Activated CD4-positive, alpha-beta memory T cell treated with anti-CD3 and anti-CD28 coated beads, Interleukin-2, amount 10 ng/mL, durations not matched to agents 7 days and 5 days (primary cell): ENCODE measurements around the gene AQP9. TPM values are rescaled to one million over a fixed set of nuclear protein-coding genes. Genes with fewer than 3 reads are reported as not detected.

Source experiments
- CTCF ChIA-PET: fragments of 350-600 bp; sonication (Branson Sonifier 250); formaldehyde crosslinking; loops from one replicate; lab custom pipeline; 2021; ENCODE audit warnings: antibody characterized with exemption, inconsistent platforms; lab: Charles Lee
- POLR2A ChIA-PET: fragments of 350-600 bp; sonication (Branson Sonifier 250); formaldehyde crosslinking; loops from one replicate; lab custom pipeline; 2021; ENCODE audit warnings: antibody characterized with exemption; lab: Charles Lee
- DNase-seq: peaks from one replicate; pipeline ENCODE4 v3.0.0-alpha.2; 2020
- H3K27ac Mint-ChIP-seq: one replicate; pipeline ENCODE4 v1.8.0; 2021; ENCODE audit warnings: mild to moderate bottlenecking, mixed read lengths
- H3K27me3 Mint-ChIP-seq: one replicate; pipeline ENCODE4 v1.8.0; 2021; ENCODE audit warnings: mixed read lengths
- H3K36me3 Mint-ChIP-seq: one replicate; pipeline ENCODE4 v1.8.0; 2021; ENCODE audit warnings: low read depth, mixed read lengths
- H3K4me1 Mint-ChIP-seq: one replicate; pipeline ENCODE4 v1.8.0; 2021; ENCODE audit warnings: mixed read lengths
- H3K4me3 Mint-ChIP-seq: one replicate; pipeline ENCODE4 v1.8.0; 2021; ENCODE audit warnings: mild to moderate bottlenecking, mixed read lengths
- H3K9me3 Mint-ChIP-seq: one replicate; pipeline ENCODE4 v1.8.0; 2021; ENCODE audit warnings: mixed read lengths
- total RNA-seq, 2 experiments: library from RNA; stranded (reverse); gene quantifications; one replicate each; pipeline ENCODE4 v1.2.3, GENCODE V29; 2021

The AQP9 gene
- total RNA-seq, 2 experiments from 2014 or later: not detected

DNA sequence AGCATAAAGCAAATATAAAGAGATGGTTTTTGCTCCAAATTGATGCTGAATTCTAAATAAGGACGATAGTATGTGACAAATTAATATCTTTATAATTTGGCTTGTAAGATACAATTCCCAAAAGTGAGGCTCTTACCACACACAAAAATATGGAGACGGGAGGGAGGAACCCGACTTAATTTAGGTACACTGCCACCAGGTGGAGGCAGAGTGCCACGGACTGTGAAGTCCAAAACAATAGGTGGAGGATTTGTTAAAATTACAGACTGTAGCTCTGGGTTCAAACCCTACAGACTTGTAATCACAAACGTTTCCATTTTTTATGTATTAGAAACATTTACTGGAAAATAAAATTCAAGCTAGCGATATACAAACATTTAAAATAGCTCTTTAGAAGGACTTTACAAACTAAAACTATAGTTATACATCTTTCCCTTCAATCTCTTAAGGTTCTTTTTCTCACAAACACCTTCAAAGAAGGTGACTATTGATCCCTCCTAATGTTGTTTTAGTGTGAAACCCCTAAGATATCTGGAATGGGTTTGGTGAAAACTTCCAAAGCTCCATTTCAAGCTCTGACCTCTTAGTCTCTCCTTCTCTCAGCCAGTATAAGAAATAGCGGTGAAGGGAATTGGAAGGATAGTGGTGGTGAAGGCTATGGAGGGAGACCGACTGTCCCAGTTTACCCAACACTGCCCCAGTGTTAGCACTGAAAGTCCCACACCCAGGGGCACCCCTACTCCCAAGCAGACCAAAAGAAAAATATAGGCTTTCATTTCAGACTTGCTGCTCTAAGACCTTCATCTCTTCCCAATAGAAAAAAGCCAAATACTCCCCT, 89.7 kb downstream of the AQP9 start:
- Mint-ChIP-seq H3K36me3 (no peaks in the 10 kb centered on the region), H3K27me3 (peaks cover 20% of the 10 kb centered on the region), H3K9me3 (no peaks in the 10 kb centered on the region), H3K27ac (no peak overlapping the region), H3K4me3 (no peak overlapping the region), H3K4me1 (peaks cover 10% of the 10 kb centered on the region)
- peak; percentile 74 for DNase-seq
- ChIA-PET CTCF (interaction anchor here (0.6 to 1.7 kb wide), 30 partner anchors 10 to 1301 kb away, joined by 3 to 17 read pairs (median 4); partner anchors contain the start of gene MINDY2), POLR2A (interaction anchor here (1.0 kb wide), 1 partner anchor 543 kb away, joined by 4 read pairs; the partner anchor contains the start of gene MINDY2)

DNA sequence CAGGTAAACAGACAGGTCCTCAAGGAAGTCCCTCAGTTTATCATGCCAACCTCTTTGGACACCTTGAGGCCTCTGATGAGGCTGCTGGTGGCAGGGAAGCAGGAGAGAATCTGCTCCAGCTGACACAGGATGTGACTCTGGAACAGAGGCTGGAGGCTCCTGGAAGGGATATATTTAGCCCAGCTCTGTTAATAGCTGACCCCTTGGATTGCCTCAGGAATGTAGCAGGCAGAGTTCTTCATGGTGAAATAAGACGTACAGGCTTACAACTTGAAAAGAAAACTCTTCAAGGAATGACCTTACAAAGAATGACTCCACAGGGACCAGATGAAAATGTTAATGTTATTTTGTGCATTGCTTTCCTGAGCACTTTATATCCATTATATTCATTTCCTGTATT, 90.5 kb downstream of the AQP9 start:
- Mint-ChIP-seq H3K4me3 (no peak overlapping the region), H3K27ac (no peak overlapping the region), H3K27me3 (peaks cover 24% of the 10 kb centered on the region), H3K36me3 (no peaks in the 10 kb centered on the region), H3K4me1 (peaks cover 10% of the 10 kb centered on the region), H3K9me3 (no peaks in the 10 kb centered on the region)
- ChIA-PET POLR2A (no interaction called here), CTCF (interaction anchor here (1.0 to 1.7 kb wide), 10 partner anchors 40 to 1300 kb away, joined by 3 to 17 read pairs (median 4); partner anchors contain the start of gene MINDY2)
- DNase-seq: no peak

DNA sequence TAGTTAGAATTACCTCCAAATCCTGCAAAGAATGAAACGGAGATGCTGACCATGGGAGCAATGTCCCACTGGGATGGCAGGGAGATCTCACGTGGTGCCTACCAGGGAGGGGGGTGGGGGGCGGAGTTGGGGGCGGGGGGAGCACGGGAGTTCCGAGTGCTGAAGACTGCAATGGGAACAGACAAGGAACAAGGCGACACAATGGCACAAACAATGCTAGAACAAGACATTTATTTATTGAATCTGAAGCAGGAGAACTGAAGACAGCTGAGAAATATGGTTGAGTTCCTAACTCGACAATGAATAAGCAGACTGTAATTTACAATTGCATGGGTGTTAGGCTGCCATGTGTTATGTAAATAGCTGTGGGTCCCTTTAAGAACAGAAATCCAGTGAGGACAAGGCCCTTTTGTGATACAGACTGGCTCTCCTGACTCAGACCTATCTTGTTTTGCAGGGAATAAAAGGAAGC, 91.2 kb downstream of the AQP9 start:
- Mint-ChIP-seq H3K4me1 (peaks cover 10% of the 10 kb centered on the region), H3K4me3 (no peak overlapping the region), H3K9me3 (no peaks in the 10 kb centered on the region), H3K27ac (no peak overlapping the region), H3K27me3 (peaks cover 28% of the 10 kb centered on the region), H3K36me3 (no peaks in the 10 kb centered on the region)
- CTCF ChIA-PET: interaction anchor here (0.7 to 1.6 kb wide), 2 partner anchors 531 to 652 kb away, joined by 3 to 4 read pairs; no protein-coding TSS in a partner anchor
- POLR2A ChIA-PET: no interaction called here
- no peak for DNase-seq

DNA sequence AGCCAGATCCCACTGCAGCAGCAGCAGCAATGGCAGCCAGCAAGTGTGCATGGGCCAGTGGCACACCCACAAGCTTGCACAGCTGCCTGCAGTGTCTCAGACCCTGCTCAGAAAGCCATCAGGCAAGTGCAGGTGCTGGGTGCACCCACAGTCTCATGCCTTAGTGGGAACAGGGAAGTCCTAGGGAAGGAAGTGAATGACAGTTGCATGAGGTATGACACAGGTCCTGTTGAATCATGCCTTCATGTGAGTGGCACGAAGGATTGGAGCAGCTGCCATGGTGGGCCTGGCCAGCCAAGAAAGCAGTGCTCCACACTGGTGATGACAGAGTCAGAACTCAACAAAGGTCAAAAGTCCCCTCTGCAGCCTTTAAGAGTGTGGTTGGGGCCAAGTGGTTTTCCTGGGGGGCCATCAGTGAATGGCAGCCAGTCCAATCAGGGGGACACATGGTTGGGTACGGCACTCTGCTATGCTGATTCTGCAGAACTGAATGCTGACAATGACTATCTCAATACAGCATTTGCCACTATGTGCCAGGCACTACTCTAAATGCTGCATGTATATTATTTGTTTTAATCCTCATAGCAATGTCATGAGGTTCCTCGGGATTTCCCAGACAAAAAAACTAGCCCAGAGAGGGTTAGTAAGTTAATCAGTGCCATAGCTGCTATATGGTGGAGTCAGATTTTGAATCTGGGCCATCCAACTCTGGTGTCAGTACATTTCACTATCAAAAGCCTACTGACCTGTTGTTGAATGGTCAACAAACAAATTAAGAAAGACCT, 94.3 kb downstream of the AQP9 start:
- Mint-ChIP-seq H3K4me1 (peaks cover 10% of the 10 kb centered on the region), H3K27me3 (peaks cover 29% of the 10 kb centered on the region), H3K4me3 (no peak overlapping the region), H3K9me3 (no peaks in the 10 kb centered on the region), H3K36me3 (no peaks in the 10 kb centered on the region), H3K27ac (no peak overlapping the region)
- no peak for DNase-seq
- ChIA-PET POLR2A (no interaction called here), CTCF (no interaction called here)

DNA sequence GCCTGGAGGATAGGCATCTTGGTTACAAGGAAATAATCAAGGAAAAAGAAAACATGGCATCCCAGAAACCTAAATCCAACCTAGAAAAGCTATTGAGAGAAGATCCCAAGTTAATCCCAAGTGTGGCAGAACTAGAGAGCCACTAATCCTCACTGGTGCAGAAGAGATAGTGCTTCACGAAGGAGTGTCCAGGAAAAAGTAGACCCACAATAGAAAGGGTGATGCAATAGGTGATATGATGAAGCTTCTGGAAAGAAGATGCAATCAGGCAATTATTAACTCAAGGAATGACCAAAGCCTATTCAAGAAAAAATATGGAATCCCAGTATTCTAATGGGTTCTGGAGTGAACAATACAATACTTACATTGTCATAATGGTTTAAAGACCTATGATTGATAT, 95.2 kb downstream of the AQP9 start:
- H3K9me3 Mint-ChIP-seq: no peaks in the 10 kb centered on the region
- peaks cover 26% of the 10 kb centered on the region for H3K27me3 Mint-ChIP-seq
- DNase-seq: no peak
- H3K4me3 Mint-ChIP-seq: no peak overlapping the region
- no peak overlapping the region for H3K27ac Mint-ChIP-seq
- ChIA-PET CTCF (no interaction called here), POLR2A (no interaction called here)
- peaks cover 10% of the 10 kb centered on the region for H3K4me1 Mint-ChIP-seq
- H3K36me3 Mint-ChIP-seq: no peaks in the 10 kb centered on the region

Other genes starting within 250 kb of the AQP9 start
- under 1 TPM in 1 of 2 experiments, not detected in 1; 0.63 TPM for gene ALDH1A2, start 72.7 kb upstream of the AQP9 start, total RNA-seq